ENCODE measurements around the gene NUP62CL.

DNA sequence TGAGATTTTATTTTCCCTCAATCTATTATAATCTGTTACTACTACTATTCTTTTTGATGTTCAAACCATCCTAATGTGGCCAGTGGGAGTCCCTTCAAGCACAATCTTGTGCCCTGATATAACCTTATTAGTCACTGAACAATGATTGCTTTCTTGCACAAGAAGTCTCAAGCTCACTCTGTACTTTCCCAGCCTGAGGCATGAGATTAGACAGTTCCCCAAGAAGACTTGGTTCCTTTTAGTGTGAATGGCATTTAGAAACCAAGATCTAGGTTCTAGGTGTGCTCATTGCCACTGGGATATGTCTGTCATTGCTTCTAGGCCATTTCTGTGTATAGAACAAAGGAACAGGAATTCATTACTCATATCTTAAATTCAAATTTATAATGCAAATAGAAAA lies 59.6 kb downstream of the NUP62CL start:
- TF ChIP-seq, protein P1, sequence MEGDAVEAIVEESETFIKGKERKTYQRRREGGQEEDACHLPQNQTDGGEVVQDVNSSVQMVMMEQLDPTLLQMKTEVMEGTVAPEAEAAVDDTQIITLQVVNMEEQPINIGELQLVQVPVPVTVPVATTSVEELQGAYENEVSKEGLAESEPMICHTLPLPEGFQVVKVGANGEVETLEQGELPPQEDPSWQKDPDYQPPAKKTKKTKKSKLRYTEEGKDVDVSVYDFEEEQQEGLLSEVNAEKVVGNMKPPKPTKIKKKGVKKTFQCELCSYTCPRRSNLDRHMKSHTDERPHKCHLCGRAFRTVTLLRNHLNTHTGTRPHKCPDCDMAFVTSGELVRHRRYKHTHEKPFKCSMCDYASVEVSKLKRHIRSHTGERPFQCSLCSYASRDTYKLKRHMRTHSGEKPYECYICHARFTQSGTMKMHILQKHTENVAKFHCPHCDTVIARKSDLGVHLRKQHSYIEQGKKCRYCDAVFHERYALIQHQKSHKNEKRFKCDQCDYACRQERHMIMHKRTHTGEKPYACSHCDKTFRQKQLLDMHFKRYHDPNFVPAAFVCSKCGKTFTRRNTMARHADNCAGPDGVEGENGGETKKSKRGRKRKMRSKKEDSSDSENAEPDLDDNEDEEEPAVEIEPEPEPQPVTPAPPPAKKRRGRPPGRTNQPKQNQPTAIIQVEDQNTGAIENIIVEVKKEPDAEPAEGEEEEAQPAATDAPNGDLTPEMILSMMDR (conservative IDR thresholded peaks at IDR 0.05; ENCODE audit: low read length): no peak
- TF ChIP-seq EZH2phosphoT487 (IDR thresholded peaks at IDR 0.05; ENCODE audit: borderline replicate concordance): no peak
